SU-DHL-6 (cell line): ENCODE results near the gene TMEM80.

Source experiments
- EZH2phosphoT487 ChIP-seq: fragments of 200-600 bp; sonication (generic), shearing (Covaris generic); conservative IDR thresholded peaks from 2 replicates; pipeline ENCODE4 v1.6.1; 2018; ENCODE audit warnings: mild to moderate bottlenecking, antibody characterized with exemption, low read length, moderate library complexity, mixed read lengths
- TF ChIP-seq, protein P1 (sequence below): fragments of 200-600 bp; sonication (generic); IDR thresholded peaks from one replicate; pipeline ENCODE4 v1.5.1; 2017; ENCODE audit warnings: antibody characterized with exemption, mild to moderate bottlenecking, low read length, moderate library complexity; ENCODE audit not compliant: insufficient read depth, poor library complexity, severe bottlenecking

DNA sequence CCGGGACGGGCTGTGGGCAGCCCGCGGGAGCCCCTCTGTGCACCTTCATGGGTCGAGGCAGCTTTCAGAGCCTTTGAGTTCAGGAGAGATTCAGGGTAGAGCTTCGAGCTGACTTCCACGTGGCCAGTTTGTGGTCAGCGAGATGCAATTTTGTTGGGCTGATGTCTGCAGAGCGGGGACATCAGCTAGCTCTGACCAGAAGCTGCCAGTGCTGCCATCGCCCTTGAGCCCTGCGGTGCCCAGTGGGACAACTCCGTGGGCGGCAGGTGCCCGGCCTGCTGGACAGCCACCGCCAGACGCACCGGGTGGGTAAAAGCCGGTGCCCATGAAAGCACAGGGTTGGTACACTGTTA lies 52.4 kb downstream of the TMEM80 start:
- TF ChIP-seq, protein P1, sequence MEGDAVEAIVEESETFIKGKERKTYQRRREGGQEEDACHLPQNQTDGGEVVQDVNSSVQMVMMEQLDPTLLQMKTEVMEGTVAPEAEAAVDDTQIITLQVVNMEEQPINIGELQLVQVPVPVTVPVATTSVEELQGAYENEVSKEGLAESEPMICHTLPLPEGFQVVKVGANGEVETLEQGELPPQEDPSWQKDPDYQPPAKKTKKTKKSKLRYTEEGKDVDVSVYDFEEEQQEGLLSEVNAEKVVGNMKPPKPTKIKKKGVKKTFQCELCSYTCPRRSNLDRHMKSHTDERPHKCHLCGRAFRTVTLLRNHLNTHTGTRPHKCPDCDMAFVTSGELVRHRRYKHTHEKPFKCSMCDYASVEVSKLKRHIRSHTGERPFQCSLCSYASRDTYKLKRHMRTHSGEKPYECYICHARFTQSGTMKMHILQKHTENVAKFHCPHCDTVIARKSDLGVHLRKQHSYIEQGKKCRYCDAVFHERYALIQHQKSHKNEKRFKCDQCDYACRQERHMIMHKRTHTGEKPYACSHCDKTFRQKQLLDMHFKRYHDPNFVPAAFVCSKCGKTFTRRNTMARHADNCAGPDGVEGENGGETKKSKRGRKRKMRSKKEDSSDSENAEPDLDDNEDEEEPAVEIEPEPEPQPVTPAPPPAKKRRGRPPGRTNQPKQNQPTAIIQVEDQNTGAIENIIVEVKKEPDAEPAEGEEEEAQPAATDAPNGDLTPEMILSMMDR: no peak
- TF ChIP-seq EZH2phosphoT487: no peak
